Measurements from ENCODE around the gene ZNF763. TPM values are rescaled to one million over a fixed set of nuclear protein-coding genes. Genes with fewer than 3 reads are reported as not detected.

ZNF763 gene
- polyA plus RNA-seq (2011; rRNA removed) (not detected in 2 replicates), polyA plus RNA-seq (2017; fragmentation: RNase III; extraction: RNeasy Plus Mini Kit Qiagen cat#74134 plus additional on column Dnase treatment) (not detected in 3 replicates), polyA minus RNA-seq (2011; rRNA and poly(A)+ RNA removed) (not detected in 2 replicates)
- polyA plus RNA-seq (2012; cell fraction: cytosol; rRNA removed), result not detected in 2 replicates
- polyA plus RNA-seq (2012; cell fraction: nucleus; rRNA removed), result not detected in 2 replicates

- ATAC-seq, result no peak
- no peak within 1 kb of the TSS for H3K27ac ChIP-seq
- FAIRE-seq, result no peak
- H3K4me3 ChIP-seq, result no peak within 1 kb of the TSS
- H3K4me1 ChIP-seq, result no peaks in the 10 kb centered on the region
- DNase-seq (ENCODE audit: low read depth in 1 of 2, low spot score in 1 of 2), result no peak
- no peak for TF ChIP-seq RNF2 (IDR thresholded peaks at IDR 0.05; ENCODE audit: borderline replicate concordance, low read depth)
- POLR2A ChIA-PET, result no interaction called here
- no peak within 1 kb of the TSS for H3K4me2 ChIP-seq
- no peaks in the 10 kb centered on the region for H3K9me3 ChIP-seq
- CTCF ChIA-PET, result no interaction called here
- WGBS (ENCODE audit: missing lambda C conversion rate), result 60% methylated on average over 9 of the region's 47 CpGs
Measured at GRCh38 chr19:11964858-11965645, at the start of gene ZNF763. Gene ZNF763, plus strand, starts transcription at chr19:11965040. Its CDS starts 169 bp downstream, at chr19:11965209.

- FAIRE-seq (no peak), DNase-seq (ENCODE audit: low read depth in 1 of 2, low spot score in 1 of 2) (no peak), ATAC-seq (no peak)
- 19% methylated on average over 6 of the region's 6 CpGs for WGBS (ENCODE audit: missing lambda C conversion rate)
- CTCF ChIA-PET, result no interaction called here
- Histone ChIP-seq H3K9me3 (no peaks in the 10 kb centered on the region; the same call in 2 of the 3 replicates), H3K4me2 (no peak overlapping the region), H3K27ac (no peak overlapping the region), H3K4me3 (no peak overlapping the region), H3K4me1 (no peaks in the 10 kb centered on the region)
- TF ChIP-seq CEBPB (IDR thresholded peaks at IDR 0.05) (no peak), SREBF2 (IDR thresholded peaks at IDR 0.05) (no peak), PHF8 (IDR thresholded peaks at IDR 0.05; ENCODE audit: borderline replicate concordance, low read depth) (no peak), EP300 (IDR thresholded peaks at IDR 0.05) (no peak), FOSB (CRISPR knock-in tag; IDR thresholded peaks at IDR 0.05) (no peak), NFE2L2 (conservative IDR thresholded peaks at IDR 0.05; ENCODE audit: low read length) (no peak), BCL3 (IDR thresholded peaks at IDR 0.05) (no peak), HOXB5 (CRISPR knock-in tag; IDR thresholded peaks at IDR 0.05) (no peak), ZNF302 (CRISPR knock-in tag; IDR thresholded peaks at IDR 0.05) (no peak), NR3C1 (IDR thresholded peaks at IDR 0.05) (no peak), ESRRA (IDR thresholded peaks at IDR 0.05; ENCODE audit: borderline replicate concordance, low read length) (no peak), JUN (IDR thresholded peaks at IDR 0.05) (no peak), BHLHE40 (IDR thresholded peaks at IDR 0.05; ENCODE audit: low read depth, low read length) (no peak), MAZ (IDR thresholded peaks at IDR 0.05; ENCODE audit: borderline replicate concordance, low read depth, low read length) (no peak), MYC (IDR thresholded peaks at IDR 0.05; ENCODE audit: borderline replicate concordance, low read length) (no peak), CTCF (IDR thresholded peaks at IDR 0.05) (no peak), JUNB (IDR thresholded peaks at IDR 0.05) (no peak), HOXA7 (CRISPR knock-in tag; IDR thresholded peaks at IDR 0.05) (no peak), PBX3 (IDR thresholded peaks at IDR 0.05) (no peak)
- POLR2A ChIA-PET, result no interaction called here
Measured at GRCh38 chr19:11921852-11922495, 42.9 kb upstream of the ZNF763 start.

All from A549 (cell line).